GM12878 (cell line): ENCODE results near the gene CHID1. TPM values are rescaled to one million over a fixed set of nuclear protein-coding genes. Genes with fewer than 3 reads are reported as not detected.

Experiments
- ATAC-seq: fragments of 200-7000 bp; cut with Tn5 transposase; 3 replicates; pipeline ENCODE4 v1.9.1; 2020; ENCODE audit warnings: mild to moderate bottlenecking, moderate library complexity
- BruUV-seq: library from RNA; stranded (reverse); fragments of 400-500 nt; replicated peaks from 2 replicates; lab custom pipeline; 2021; lab: Mats Ljungman, UMichigan
- CTCF ChIA-PET: fragments of 300-600 bp; sonication (Branson Sonifier 250); formaldehyde crosslinking; extraction: SDS; loops from one replicate; lab custom pipeline; 2021; ENCODE audit warnings: inconsistent platforms; lab: Yijun Ruan, JAX
- POLR2A ChIA-PET: fragments of 350-600 bp; formaldehyde crosslinking; extraction: SDS; loops from one replicate; lab custom pipeline; 2021; ENCODE audit warnings: inconsistent platforms; lab: Charles Lee
- RAD21 ChIA-PET: fragments of 300-600 bp; sonication (Branson Sonifier 250); formaldehyde crosslinking; loops from one replicate; lab custom pipeline; 2023; ENCODE audit warnings: antibody characterized with exemption; ENCODE audit not compliant: unreplicated experiment; lab: Charles Lee
- SMC1A ChIA-PET: fragments of 300-600 bp; sonication (Branson Sonifier 250); formaldehyde crosslinking; loops from one replicate; lab custom pipeline; 2023; ENCODE audit not compliant: unreplicated experiment, uncharacterized antibody; lab: Charles Lee
- DNase-seq: peaks from one replicate; pipeline ENCODE4 v3.0.0-alpha.2; 2011; ENCODE audit warnings: low read depth, low spot score
- FAIRE-seq: peaks from 3 replicates; lab custom pipeline; 2011; peaks lifted over from hg19 to GRCh38; lab: Jason Lieb, UNC
- H2AFZ ChIP-seq: 2 replicates; pipeline ENCODE4 v1.6.0; 2011; ENCODE audit warnings: low read depth, low read length, control low read depth; ENCODE audit not compliant: control insufficient read depth
- H3K27ac ChIP-seq: 2 replicates; pipeline ENCODE4 v1.5.1; 2011; ENCODE audit warnings: control low read depth; ENCODE audit not compliant: control insufficient read depth, insufficient read depth
- H3K27me3 ChIP-seq, 2 experiments: replicated peaks in 1 of 2; 2 replicates each; pipeline versions ENCODE4 v1.6.0 to v1.6.1; 2011; ENCODE audit warnings: low read length in 1 of 2; ENCODE audit not compliant: control insufficient read depth in 2 of 2, insufficient read depth in 2 of 2
- H3K36me3 ChIP-seq, 2 experiments: 2 replicates each; pipeline ENCODE4 v1.5.1; 2011; ENCODE audit warnings: low read length in 1 of 2; ENCODE audit not compliant: control insufficient read depth in 2 of 2, insufficient read depth in 2 of 2
- H3K4me1 ChIP-seq: 2 replicates; pipeline ENCODE4 v1.6.1; 2011; ENCODE audit warnings: mild to moderate bottlenecking, low read length, moderate library complexity, mixed read lengths; ENCODE audit not compliant: control insufficient read depth, insufficient read depth
- H3K4me2 ChIP-seq: 2 replicates; pipeline ENCODE4 v1.6.0; 2011; ENCODE audit warnings: control low read depth; ENCODE audit not compliant: control insufficient read depth, insufficient read depth
- H3K4me3 ChIP-seq: fragments of 200-600 bp; sonication (generic); 2 replicates; pipeline ENCODE4 v1.5.1; 2016
- H3K79me2 ChIP-seq: 2 replicates; pipeline ENCODE4 v1.6.0; 2011; ENCODE audit warnings: low read length; ENCODE audit not compliant: control insufficient read depth, insufficient read depth
- H3K9ac ChIP-seq: 2 replicates; pipeline ENCODE4 v1.8.0; 2011; ENCODE audit warnings: low read length, control low read depth, mixed read lengths; ENCODE audit not compliant: control insufficient read depth, insufficient read depth
- H3K9me3 ChIP-seq: replicated peaks from 3 replicates; pipeline ENCODE4 v1.5.1; 2011; ENCODE audit warnings: mild to moderate bottlenecking, low read length; ENCODE audit not compliant: control insufficient read depth, insufficient read depth
- H4K20me1 ChIP-seq: 2 replicates; pipeline ENCODE4 v1.6.0; 2011; ENCODE audit not compliant: control insufficient read depth, insufficient read depth
- CHD1 ChIP-seq: IDR thresholded peaks from 2 replicates; pipeline ENCODE4 v1.6.1; 2012; ENCODE audit warnings: low read depth, low read length, improper control_type of control experiment
- IRF4 ChIP-seq: IDR thresholded peaks from 2 replicates; pipeline ENCODE4 v1.6.1; 2011; ENCODE audit warnings: low read depth, low read length
- MXI1 ChIP-seq: fragments of 150-350 bp; IDR thresholded peaks from 2 replicates; pipeline ENCODE4 v1.6.1; 2011; ENCODE audit warnings: low read depth, mild to moderate bottlenecking, inconsistent platforms, low read length, improper control_type of control experiment
- NFYA ChIP-seq: IDR thresholded peaks from 2 replicates; pipeline ENCODE4 v1.6.1; 2011; ENCODE audit warnings: low read depth, mild to moderate bottlenecking, low read length, improper control_type of control experiment, borderline replicate concordance
- POLR2A ChIP-seq: IDR thresholded peaks from 2 replicates; pipeline ENCODE4 v1.6.1; 2011; ENCODE audit warnings: low read depth, mild to moderate bottlenecking, low read length
- SMAD5 ChIP-seq: IDR thresholded peaks from 2 replicates; pipeline ENCODE4 v1.6.1; 2016; ENCODE audit warnings: antibody characterized with exemption, low read depth
- WGBS: methylation state at CpG from one replicate; pipeline ENCODE4 v1.1.6; 2016; ENCODE audit warnings: low lambda C conversion rate; ENCODE audit not compliant: insufficient replicate concordance, insufficient coverage; ENCODE audit errors: missing lambda C conversion rate; 5-methylcytosine and 5-hydroxymethylcytosine counted together
- in situ Hi-C: fragments of 300-500 bp; cut with MboI; formaldehyde crosslinking; loops from 9 replicates; pipeline ENCODE4 v1.14.3; 2018; ENCODE audit warnings: mixed read lengths
- intact Hi-C: fragments of 100-400 bp; cut with micrococcal nuclease; formaldehyde crosslinking; loops from one replicate; pipeline ENCODE4 v1.14.2; 2022; ENCODE audit not compliant: unreplicated experiment
- polyA plus RNA-seq, 11 experiments: library from polyadenylated mRNA; depleted of rRNA in 4 of 11; unstranded in 6 of 11; stranded (reverse) in 5 of 11; fragments of >200 nt; fragmentation: Nextera tagmentation in 4 of 11; fragmentation: Illumina TruSeq in 1 of 11; extraction: Ambion mirVana in 4 of 11; extraction: Trizol in 1 of 11; gene quantifications; 1 replicate in 1 of 11; 2 replicates in 10 of 11; pipeline versions ENCODE4 v1.2.1 to v1.2.3, GENCODE V29; 2011 to 2016; ENCODE audit warnings: inconsistent platforms in 2 of 11, missing spikeins in 2 of 11, low read depth in 1 of 11
- total RNA-seq, 4 experiments: library from RNA; depleted of rRNA in 3 of 4; stranded (reverse); fragments of >200 nt in 3 of 4; fragmentation: Illumina TruSeq in 1 of 4; extraction: Trizol in 1 of 4; gene quantifications; 2 replicates each; pipeline versions ENCODE4 v1.2.1 to v1.2.3, GENCODE V29; 2013 to 2021
- TF ChIP-seq, protein P1 (sequence below): fragments of 450-650 bp; IDR thresholded peaks from 2 replicates; pipeline ENCODE4 v1.6.1; 2017; ENCODE audit warnings: mild to moderate bottlenecking
- TF ChIP-seq, protein P2 (sequence below): fragments of 450-650 bp; IDR thresholded peaks from 2 replicates; pipeline ENCODE4 v1.6.1; 2014; ENCODE audit warnings: mild to moderate bottlenecking
- TF ChIP-seq, protein P3 (sequence below): fragments of 450-650 bp; formaldehyde crosslinking; IDR thresholded peaks from 2 replicates; pipeline ENCODE4 v1.4.0; 2022; ENCODE audit warnings: mild to moderate bottlenecking, moderate library complexity

Gene CHID1
- total and polyA plus RNA-seq, 10 of the 15 experiments (the other 5 are each of a cell fraction or from before 2014, with no cell fraction given) = 4.8 to 75.2 (median 30.1) TPM

DNA sequence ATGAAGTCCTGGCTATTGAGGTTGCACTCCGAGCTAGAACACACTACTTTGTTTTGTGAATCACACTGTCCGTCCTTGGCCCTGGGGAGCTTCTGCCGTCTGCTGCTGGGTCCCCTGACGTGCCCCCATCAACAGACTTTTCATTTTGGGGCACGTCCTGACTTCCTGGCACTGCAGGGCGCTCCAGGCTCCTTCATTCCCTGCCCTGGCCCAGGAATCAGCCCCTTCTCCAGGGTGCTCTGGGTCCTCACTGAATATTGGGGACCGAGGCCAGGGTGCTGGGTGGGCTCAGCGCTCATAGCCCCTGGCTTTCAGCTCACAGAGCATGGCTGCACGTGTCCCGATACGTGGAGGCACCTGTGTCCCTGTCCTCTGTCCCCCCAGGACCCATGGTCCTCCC, 45.7 kb downstream of the CHID1 start:
- no peaks in the 10 kb centered on the region for H4K20me1 ChIP-seq
- H3K4me3 ChIP-seq = no peak overlapping the region
- SMC1A ChIA-PET = no interaction called here
- in situ Hi-C loops (no loop called here), intact Hi-C loops (no loop called here)
- WGBS = 46% methylated on average over 9 of the region's 11 CpGs
- H2AFZ ChIP-seq = no peak overlapping the region
- no peak for TF ChIP-seq IRF4
- TF ChIP-seq CHD1 = no peak
- TF ChIP-seq, protein P1, sequence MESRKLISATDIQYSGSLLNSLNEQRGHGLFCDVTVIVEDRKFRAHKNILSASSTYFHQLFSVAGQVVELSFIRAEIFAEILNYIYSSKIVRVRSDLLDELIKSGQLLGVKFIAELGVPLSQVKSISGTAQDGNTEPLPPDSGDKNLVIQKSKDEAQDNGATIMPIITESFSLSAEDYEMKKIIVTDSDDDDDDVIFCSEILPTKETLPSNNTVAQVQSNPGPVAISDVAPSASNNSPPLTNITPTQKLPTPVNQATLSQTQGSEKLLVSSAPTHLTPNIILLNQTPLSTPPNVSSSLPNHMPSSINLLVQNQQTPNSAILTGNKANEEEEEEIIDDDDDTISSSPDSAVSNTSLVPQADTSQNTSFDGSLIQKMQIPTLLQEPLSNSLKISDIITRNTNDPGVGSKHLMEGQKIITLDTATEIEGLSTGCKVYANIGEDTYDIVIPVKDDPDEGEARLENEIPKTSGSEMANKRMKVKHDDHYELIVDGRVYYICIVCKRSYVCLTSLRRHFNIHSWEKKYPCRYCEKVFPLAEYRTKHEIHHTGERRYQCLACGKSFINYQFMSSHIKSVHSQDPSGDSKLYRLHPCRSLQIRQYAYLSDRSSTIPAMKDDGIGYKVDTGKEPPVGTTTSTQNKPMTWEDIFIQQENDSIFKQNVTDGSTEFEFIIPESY = no peak
- POLR2A ChIA-PET = no interaction called here
- no peaks in the 10 kb centered on the region for H3K79me2 ChIP-seq
- H3K27me3 ChIP-seq = no peaks in the 10 kb centered on the region
- H3K4me2 ChIP-seq = no peak overlapping the region
- no peak for DNase-seq
- H3K36me3 ChIP-seq = no peaks in the 10 kb centered on the region
- H3K9me3 ChIP-seq = no peaks in the 10 kb centered on the region
- no TSS peak for BruUV-seq
- RAD21 ChIA-PET = no interaction called here
- H3K9ac ChIP-seq = no peak overlapping the region
- H3K27ac ChIP-seq = no peak overlapping the region
- H3K4me1 ChIP-seq = no peaks in the 10 kb centered on the region
- ATAC-seq = no peak
- no peak for FAIRE-seq
- CTCF ChIA-PET = no interaction called here

DNA sequence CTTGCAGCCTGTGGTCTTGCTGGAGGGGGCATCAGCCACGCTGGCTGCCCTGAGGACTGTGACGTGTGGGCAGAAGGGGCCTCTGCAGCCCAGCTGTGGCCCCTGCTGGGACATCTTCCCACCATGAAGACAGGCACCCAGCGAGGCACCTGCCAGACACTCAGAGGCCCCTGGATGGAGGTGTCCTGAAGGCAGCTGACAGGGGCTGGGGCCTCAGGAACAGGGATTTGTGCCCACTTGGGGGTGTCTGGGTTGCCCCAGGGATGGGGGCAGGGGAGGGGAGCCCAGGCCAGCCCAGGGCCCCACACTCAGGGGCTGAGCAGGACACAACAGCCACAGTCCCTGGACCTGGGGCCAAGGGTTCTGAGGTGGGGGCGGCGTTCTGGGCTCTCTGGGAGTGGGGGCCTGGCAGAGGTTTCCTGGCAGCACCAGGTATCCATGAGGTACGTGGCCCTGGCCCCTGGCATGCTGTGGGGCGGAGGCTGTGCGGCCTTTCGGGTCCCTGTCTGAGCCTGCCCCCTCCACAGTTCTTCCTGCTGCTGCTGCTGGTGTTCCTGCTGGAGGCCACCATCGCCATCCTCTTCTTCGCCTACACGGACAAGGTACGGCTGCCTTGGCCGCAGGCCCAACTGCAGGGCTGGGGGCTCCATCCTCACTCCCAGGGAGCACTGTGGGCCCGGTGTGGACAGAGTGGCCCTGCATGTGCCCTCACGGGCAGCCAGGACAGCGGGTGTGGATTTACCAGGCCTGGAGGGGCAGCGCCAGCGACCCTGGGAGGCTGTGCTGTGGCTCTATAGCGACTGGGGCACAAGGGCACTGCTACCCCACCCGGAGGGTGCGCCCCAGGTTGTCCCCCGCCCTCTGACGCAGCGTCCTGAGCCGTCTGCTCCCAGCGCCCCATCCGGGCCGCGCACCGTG, 46.4 kb downstream of the CHID1 start:
- Histone ChIP-seq H3K9ac (no peak overlapping the region), H3K4me2 (no peak overlapping the region), H3K36me3 (no peaks in the 10 kb centered on the region), H3K27me3 (no peaks in the 10 kb centered on the region), H3K9me3 (no peaks in the 10 kb centered on the region), H3K27ac (no peak overlapping the region), H3K4me1 (no peaks in the 10 kb centered on the region), H2AFZ (no peak overlapping the region), H3K4me3 (no peak overlapping the region), H3K79me2 (no peaks in the 10 kb centered on the region), H4K20me1 (no peaks in the 10 kb centered on the region)
- SMC1A ChIA-PET = no interaction called here
- intact Hi-C loops (no loop called here), in situ Hi-C loops (no loop called here)
- RAD21 ChIA-PET = no interaction called here
- CTCF ChIA-PET = no interaction called here
- POLR2A ChIA-PET = no interaction called here
- FAIRE-seq = no peak
- WGBS = 63% methylated on average over 30 of the region's 31 CpGs
- BruUV-seq = no TSS peak
- DNase-seq = no peak
- ATAC-seq = no peak
- TF ChIP-seq POLR2A (no peak), NFYA (no peak), MXI1 (no peak), SMAD5 (no peak)
- TF ChIP-seq, protein P2, sequence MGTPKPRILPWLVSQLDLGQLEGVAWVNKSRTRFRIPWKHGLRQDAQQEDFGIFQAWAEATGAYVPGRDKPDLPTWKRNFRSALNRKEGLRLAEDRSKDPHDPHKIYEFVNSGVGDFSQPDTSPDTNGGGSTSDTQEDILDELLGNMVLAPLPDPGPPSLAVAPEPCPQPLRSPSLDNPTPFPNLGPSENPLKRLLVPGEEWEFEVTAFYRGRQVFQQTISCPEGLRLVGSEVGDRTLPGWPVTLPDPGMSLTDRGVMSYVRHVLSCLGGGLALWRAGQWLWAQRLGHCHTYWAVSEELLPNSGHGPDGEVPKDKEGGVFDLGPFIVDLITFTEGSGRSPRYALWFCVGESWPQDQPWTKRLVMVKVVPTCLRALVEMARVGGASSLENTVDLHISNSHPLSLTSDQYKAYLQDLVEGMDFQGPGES = no peak
- TF ChIP-seq, protein P3, sequence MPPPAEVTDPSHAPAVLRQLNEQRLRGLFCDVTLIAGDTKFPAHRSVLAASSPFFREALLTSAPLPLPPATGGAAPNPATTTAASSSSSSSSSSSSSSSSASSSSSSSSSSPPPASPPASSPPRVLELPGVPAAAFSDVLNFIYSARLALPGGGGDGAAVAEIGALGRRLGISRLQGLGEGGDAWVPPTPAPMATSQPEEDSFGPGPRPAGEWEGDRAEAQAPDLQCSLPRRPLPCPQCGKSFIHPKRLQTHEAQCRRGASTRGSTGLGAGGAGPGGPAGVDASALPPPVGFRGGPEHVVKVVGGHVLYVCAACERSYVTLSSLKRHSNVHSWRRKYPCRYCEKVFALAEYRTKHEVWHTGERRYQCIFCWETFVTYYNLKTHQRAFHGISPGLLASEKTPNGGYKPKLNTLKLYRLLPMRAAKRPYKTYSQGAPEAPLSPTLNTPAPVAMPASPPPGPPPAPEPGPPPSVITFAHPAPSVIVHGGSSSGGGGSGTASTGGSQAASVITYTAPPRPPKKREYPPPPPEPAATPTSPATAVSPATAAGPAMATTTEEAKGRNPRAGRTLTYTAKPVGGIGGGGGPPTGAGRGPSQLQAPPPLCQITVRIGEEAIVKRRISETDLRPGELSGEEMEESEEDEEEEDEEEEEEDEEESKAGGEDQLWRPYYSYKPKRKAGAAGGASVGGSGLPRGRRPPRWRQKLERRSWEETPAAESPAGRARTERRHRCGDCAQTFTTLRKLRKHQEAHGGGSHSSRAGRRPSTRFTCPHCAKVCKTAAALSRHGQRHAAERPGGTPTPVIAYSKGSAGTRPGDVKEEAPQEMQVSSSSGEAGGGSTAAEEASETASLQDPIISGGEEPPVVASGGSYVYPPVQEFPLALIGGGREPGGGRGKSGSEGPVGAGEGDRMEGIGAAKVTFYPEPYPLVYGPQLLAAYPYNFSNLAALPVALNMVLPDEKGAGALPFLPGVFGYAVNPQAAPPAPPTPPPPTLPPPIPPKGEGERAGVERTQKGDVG = no peak
